NCI-H774 (cell line): Measurements from ENCODE around the gene SCN5A.

Source experiments
- DNase-seq: peaks from one replicate; lab custom pipeline; 2025; lab: John Stamatoyannopoulos, UW

Gene SCN5A

DNA sequence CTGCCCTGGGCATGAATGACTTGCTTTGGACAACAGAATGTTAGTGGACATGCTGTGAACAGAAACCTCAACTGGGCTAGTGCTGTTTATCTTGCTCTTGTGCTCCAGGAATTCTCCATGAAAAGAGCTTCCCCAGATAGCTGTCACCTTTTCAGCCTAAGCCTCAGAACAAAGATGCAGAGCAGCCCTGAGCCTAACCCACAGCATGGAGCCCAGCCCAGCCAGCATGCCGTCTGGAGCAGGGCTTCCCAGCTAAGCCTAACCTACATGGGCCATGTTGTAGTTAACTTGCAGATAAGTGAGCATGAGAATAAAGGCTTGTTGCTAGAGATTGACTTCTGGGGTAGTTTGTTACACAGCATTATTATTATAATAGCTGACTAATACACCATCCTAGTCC is 48.9 kb downstream of the SCN5A start:
- DNase-seq: no peak

DNA sequence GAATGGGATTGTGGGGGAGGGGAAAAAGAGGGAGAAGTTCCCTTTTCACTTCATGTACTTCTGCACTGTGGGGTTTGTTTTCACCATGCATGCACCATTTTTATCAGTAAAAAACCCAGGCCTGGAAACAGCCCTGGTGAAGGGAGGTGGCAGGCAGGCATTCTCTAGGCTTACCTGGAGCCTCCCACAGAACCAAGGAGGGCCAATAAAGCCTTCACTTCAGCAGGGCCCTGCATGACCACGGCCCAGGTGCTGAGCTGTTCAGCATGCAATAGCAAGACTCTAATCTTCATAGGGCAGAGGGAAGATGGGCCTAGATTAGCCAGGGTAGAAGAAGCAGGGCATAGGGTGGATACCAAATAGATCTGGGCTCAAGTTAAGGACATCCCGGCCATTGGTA is 49.6 kb downstream of the SCN5A start:
- no peak for DNase-seq

DNA sequence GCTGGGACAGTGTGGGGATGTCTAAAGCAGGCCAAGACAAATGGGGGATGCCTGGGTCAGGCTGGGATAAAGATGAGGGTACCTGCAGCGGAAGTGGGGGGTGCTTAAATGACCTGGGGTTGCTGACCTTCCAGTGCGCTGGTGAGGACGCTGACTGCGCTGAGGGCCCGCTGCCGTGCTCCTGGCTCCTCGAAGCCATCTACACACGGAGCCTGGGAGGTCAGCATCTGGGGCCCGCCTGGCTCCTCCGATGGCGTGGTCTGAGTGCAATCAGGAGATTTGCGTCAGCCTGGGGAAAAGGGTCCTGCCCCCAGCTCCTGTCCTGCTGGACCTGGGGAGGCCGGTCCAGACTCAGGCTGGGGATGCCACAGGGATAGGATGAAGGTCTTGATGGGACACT is 50.7 kb downstream of the SCN5A start:
- DNase-seq: no peak

DNA sequence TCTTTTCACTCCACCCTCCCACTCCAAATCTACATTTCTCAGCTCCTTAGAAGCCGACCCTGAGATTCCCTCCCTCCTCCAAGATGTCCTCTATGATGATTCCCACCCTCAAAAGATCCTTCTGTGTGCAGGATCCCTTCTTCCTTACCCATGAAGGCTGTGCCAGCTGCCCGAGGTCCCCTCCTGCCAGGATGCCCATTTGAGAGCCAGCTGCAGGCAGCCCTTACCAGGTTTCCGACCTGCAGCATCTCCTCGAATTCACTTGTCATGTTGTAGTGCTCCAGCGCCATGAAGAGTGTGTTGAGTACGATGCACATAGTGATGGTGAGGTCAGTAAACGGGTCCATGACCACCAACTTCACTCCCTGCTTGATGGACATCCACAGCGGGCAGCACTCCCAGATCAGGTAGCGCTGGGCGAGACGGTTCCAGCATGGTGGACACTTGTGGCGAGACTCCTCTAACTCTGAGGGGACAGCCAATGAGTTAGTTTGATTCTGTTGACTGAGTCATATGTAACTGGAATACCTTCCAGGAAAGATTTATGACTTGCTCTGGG is 51.9 kb downstream of the SCN5A start:
- DNase-seq: no peak

DNA sequence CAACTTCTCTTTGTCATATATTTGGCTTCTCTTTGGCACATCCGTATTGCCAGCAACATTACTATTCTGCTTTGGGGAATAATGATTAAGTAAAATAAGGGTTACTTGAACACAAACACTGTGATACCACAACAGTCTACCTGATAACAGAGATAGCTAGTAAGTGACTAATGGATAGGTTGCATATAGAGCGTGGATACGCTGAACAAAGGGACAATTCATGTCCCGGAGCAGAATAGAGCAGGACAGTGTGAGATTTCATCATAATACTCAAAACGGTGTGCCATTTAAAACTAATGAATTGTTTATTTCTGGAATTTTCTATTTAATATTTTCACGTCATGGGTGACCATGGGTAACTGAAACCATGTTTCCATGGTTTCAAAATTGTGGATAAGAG is 54.1 kb downstream of the SCN5A start:
- DNase-seq: no peak

DNA sequence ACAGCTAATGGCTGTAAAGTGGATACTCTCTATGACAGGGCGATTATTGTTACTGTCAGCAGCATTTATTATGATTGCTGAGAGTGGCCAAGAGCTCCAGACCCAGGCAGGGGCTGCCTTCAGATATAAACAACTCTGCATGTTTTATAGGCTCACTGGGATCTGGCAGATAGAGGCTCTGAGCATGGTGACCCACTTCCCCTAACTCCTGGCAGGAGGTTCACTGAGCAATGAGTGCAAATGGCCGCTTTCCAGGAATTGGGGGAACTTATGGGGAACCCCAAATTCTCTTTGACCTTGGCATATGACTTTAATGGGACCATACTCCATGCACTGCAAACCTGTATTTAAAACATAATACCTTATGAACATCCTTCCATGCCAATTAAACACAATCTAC is 59.0 kb downstream of the SCN5A start:
- DNase-seq: no peak

DNA sequence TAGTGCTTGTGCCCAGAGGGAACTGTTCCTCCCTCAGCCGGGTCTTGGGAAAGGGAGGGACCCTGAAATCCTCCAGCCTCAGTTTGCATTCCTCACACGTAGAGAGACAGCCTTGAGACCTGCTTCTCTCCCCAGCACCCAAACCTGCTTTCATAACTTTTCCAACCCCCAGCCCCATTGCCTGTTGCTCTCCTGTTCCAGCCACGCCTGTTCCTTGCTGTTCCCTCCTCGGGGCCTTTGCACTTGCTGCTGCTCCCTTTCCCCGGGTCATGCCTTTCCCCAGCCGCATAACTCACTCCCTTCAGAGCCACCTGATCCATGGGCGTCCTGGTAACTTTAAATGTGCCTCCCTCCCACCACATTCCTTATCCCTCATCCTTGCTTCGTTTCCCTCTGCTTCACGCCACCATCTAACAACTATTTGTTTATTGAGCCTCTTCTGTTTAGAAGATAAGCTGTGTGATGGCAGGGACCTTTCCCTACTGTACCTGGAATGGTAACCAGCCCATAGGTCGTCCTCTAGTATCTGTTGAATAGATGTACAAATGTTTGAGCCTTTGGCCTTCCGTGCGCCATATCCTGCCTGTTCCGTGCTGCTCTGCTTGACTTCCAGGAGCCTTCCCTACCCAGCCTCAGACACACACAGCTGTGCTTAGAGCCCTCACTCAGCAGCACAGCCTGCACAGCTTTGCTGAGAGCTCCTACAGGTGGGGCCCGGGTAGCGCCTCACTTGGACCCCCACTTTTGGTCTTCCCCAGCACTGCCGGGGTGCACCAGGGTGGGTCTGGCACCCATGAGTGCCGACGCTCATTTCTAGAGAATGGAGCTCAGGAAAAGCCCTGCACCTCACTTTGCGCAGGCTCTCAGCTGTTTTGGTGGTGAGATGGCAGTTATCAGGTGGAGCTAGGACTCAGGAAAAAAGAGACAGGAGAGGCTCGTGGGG is 60.2 kb downstream of the SCN5A start:
- DNase-seq: no peak

DNA sequence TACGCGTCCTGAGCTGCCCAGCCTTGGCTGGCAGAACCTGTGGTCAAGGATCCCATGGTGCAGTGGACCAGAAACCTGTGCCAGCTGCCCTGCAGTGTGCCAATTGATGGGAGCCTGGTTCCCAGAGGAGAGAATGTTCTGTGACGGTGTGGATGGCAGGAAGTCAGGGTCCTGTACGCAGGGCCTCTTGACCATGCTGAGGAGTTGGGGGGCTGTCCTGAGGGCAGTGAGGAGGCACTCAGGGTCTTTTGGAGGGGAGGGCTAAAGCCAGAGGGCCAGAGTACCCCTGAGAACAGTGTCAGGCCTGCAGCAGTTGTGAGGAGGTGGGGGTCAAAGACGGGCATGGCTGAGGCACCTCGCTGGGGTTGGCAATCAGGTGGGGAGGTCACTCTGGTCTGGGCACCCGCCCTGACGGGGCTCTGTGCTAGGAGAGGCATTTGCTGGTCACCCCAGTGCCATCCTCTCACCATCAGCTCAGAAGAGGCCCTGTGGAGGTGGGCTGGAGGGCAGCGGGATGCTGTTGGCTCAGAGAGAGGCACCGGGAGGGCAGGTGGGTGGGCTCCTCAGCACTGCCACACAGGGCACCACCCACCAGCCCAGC is 61.0 kb downstream of the SCN5A start:
- DNase-seq: no peak

DNA sequence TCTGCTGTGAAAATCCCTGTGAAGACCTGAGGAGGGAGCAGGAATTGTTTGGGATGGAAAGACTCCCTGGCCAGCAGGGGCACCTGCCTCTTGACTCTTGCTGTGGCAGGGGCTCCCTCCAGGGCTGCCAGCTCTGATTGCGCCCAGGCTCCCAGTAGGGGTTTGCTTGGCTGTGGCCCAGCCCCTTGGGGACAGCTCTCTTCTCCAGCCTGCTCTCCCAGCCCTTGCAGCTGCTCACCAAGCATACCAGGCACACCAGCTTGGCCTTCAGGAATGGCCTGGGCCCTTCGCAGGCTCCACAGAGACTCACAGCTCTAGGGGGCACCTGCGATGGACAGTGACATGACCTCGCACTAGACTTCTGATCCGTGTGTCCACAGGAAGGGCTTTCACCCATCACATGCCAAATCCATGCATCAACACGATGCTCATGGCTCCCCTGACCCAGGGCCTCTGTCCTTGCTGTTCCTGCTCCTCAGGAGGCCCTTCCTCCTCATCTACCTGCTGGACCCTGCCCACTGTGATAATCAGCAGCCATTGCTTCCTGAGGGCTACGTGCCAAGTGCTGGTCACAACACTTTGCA is 61.8 kb downstream of the SCN5A start:
- no peak for DNase-seq

DNA sequence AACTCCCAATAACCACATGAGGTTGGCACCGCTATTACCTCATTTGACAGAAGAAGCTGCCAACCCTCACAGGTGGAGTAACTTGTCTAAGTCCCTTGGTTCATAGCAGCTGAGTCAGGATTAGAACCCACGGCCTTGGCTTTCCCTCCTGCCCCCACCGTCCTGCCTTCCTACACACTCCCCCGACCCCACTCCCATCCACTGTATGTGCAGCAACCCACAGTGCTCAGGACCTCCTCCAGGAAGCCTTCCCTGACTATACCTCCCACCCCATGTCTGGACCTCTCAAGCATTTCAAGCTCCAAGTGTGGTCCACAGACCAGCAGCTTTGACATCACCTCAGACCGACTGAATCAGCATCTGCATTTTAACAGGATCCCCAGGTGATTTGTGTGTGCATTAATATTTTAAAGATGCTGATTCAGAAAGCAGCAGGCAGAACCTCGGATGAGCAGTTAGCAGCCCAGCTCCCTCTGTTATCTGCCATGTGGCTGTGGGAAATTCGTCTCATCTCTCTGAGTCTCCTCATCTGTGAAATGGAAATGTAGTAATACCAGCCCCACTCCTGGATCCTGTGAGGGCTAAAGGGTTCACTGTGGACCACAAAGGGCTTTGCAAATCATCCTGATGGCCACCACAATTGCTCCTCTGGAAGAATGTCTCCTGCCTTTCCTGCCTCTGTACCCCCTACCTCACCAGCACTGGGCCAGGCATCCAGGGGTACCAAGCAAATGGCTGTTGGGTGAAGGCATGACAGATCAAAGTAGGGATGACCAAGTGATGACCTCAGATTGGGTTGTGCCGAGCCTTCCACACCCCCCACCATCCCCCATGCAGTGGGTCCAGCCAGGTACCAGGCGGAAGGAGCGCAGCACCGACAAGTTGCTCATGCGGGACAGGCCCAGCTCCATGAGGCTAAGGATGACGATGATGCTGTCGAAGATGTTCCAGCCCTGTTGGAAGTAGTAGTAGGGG is 62.7 kb downstream of the SCN5A start:
- DNase-seq: no peak

DNA sequence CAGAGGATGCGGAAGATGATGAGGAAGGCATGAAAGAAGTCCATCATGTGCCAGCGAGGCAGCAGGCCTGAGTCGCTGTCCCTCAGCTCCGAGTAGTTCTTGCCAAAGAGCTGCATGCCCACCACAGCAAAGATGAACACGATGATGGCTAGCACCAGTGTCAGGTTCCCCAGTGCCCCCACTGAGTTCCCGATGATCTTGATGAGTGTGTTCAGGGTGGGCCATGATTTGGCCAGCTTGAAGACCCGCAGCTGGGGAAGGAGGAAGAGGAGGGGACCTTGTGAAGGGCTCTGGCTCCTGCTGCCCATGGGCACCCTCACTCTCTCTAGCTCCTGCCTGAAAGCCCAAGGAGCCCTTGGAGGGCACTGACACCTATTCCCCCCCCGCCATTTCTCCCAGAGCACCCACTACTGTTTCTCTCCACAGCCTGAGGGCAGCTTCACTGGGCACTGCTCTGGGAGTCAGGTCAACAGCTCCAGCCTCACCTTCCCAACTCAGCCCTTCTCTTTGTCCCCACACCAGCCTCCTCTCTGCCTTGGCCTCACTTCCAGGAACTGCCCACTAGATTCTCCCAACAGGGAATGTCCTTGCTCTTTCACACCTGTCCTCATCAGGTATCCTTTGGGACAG is 63.6 kb downstream of the SCN5A start:
- no peak for DNase-seq

DNA sequence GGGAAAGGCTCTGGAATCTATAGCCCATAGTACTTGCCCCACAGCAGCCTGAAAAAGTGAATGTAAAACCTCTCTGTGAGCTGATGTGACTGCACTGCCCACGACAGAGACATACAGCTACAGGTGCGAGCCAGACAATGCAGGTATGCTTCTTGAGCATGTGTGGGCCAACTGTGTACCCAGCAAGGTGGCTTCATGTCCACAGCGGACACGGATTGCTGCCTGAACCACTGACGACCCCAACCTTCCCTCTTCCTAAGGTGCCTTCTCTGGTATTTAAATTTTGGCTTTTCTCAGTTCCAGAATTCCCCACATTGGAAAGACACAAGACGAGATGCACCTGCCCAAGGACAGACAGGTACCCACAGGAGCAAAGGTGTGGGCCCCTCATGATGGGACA is 65.8 kb downstream of the SCN5A start:
- no peak for DNase-seq

DNA sequence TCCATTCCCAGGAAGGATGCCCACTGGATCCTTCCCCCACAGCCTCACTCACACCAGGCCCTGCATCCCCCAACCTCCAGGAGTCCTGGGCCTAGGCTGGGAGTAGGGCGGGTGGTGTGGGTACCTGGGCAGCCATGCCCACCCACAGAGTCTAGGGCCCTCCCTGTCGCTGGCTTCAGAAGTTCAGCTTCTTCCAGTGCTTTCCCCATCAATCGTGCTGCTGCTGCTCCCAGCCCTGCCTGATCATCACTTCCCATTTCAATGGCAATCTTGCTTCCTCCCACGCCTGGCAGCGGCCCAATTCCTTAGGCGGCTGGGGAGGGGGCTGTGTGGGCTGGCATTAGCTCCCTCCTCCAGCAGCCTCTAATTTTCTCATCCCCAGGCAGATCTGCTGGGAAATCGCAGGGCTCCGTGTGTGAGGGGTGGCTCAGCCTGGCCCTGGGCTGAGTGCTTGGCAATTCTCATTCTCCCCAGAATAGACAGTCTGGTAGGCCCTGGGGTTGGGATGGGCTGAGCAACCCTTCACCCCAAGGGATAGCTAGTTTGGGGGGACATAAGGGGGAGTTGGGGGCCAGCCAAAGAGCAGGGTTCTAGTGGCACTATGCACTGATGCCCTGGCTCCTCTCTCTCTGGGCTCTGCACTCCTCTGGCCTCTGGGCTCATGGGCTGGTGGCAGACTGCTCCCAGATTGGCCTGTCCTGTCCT is 66.4 kb downstream of the SCN5A start:
- DNase-seq: no peak

DNA sequence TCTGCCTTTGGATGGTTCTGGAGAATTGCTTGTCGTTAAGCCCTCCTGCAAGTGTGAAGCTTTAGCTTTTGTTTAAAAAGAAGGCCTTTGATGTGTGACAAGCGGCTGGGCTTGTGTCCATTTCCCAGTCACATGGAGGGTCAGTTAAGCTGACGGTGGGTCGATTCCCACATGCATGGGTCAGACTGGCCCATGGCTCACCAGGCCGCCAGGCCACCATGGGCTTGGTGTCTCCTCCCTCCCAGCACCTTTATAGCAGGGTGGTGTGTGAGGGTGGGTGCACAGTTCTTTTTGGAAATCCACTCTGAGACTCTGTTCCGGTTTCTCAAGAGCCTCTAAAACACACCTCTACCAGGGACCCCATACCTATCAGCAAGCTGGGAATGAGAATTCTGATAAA is 67.2 kb downstream of the SCN5A start:
- DNase-seq: no peak

DNA sequence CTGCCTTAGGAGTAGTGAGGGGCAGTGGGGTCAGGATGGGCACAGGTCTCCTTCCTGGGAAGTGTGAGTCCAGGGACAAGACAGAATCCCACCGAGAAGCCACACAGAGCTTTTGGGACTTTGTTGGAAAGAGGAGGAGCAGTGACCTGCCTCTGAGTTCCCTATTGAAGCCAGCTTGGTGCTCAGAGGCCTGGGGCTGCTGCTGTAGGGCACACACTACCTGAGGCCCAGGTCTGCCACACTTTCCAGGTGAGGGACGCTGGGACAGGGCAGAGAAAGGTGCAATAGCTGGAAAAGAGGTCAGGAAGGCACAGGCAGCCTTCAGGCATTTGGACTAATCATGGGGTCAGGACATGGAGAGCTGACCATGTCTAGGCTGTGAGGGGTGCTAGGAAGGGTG is 67.7 kb downstream of the SCN5A start:
- no peak for DNase-seq

DNA sequence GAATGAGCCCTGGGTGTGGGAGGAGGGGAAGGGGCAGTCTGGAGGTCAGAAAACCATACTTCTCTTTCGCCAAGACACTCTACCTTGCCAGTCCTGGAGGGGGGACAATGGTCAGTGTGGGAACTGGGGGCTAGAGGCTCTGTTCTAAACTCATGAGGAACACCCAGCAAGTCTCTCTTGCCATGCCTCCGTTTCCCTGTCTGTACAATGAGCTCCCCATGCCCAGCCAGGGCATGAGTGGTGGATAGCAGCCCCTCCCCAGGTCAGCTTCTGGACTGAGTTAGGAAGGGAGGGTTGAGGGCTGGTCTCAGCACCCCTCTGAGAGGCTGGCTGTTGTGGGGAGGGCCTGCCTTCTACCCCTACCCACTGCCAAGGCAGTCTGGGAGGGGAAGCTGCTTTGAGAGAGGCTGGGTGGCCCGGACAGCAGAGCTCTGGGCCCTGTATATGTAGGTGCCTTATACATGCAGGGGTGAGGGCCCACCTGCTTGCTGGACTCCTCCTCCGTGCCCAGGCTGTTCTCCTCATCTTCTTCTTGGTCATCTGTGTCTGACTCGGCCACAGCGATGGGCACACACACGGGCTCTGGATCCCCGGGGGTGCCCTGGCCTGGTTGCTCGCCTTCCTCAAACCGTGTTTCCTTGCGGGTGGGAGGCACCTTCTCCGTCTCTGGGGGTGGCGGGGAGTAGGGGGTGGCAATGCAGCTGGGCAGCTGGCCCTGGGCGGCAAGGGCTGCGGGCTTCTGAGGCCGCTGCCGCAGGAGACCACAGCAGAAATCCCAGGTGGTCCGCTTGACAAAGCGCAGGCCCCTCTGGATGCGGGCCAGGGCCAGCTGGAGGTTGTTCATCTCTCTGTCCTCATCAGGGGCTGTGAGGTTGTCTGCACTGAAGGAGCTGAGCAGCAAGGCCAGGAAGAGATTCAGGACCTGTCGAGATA is 68.8 kb downstream of the SCN5A start:
- DNase-seq: no peak

DNA sequence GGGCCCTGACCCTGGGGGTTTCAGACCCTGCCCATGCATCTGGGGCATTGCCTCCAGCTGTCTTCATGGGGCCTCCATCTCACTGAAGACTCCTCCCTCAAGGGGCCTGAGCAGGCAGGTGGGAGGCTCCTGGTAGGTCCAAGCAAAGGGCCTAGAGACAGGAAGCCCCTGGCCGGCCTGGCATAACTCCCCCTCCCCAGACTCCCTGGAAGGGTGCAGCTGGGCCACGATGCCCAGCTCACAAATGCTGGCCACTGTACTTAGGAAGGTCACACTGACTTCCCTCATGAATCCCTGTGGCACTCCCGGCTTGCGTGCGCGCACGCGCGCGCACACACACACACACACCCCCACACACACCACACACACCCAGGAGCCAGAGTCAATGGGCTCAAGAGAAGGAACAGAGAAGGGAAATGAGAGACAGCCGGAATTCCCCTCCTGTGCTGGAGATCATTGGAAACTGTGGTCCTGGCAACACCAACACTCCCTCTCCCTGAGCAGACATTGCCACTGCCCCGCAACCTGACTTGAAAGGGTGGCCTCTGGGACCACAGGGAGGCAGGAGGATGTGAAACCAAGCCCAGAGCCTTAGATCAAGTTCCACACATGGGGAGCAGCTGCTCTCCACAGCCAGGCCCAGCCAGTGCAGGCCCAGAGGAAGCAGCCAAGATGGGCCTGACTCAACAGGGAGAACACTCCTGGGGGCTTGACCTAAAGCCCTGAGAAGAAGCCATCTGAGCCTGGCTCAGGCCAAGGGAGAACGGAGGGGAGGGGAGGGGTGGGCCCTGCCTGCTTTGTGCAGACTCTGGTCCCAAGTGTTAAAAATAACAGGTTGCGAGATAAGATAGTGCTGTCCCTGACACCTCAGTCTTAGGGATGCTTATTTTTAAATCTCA is 69.7 kb downstream of the SCN5A start:
- DNase-seq: no peak

DNA sequence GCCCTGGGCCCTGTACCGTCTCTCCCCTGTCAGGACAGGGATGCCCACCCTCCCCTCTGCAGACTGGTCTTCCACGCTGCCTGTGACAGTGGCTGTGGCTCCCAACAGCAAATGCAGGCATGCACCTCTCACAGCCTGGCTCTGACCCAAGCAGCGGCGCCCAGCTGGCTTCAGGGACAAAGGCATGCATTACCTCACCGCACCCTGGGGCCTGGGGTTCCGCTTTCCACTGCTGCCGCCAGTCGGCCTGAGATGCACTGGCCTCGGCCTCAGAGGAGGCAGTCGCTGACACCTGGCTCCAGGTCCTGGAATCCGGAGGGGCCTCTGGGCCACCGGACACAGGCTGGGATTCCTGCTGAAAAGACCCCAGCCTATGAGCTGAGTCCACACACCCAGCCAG is 70.3 kb downstream of the SCN5A start:
- DNase-seq: peak; percentile 3
